Upper lobe of left lung (tissue), 6 donors: Measurements from ENCODE around the gene C16orf74. TPM values are rescaled to one million over a fixed set of nuclear protein-coding genes. Genes with fewer than 3 reads are reported as not detected.

ENCODE experiments used
- ATAC-seq, 2 donors: fragments of 200-7000 bp; cut with Tn5 transposase; one replicate each; pipeline ENCODE4 v1.9.1; 2022; ENCODE audit warnings: mild to moderate bottlenecking in 2 of 2, moderate library complexity in 2 of 2; ENCODE audit not compliant: low FRiP score in 2 of 2
- DNase-seq, 2 donors: peaks; one replicate each; pipeline ENCODE4 v3.0.0-alpha.2; 2019 to 2020
- H3K27ac ChIP-seq, 4 donors: fragments of 200-600 bp; sonication (generic); one replicate each; pipeline ENCODE4 v1.5.1; 2016 to 2019
- H3K27me3 ChIP-seq, 4 donors: fragments of 200-600 bp; sonication (generic); one replicate each; pipeline ENCODE4 v1.5.1; 2017 to 2019
- H3K36me3 ChIP-seq, 4 donors: fragments of 200-600 bp; sonication (generic); one replicate each; pipeline ENCODE4 v1.5.1; 2016 to 2019
- H3K4me1 ChIP-seq, 4 donors: fragments of 200-600 bp; sonication (generic); one replicate each; pipeline ENCODE4 v1.5.1; 2018 to 2019
- H3K4me3 ChIP-seq, 4 donors: fragments of 200-600 bp; sonication (generic); one replicate each; pipeline ENCODE4 v1.5.1; 2017 to 2019; ENCODE audit warnings: mild to moderate bottlenecking in 2 of 4, moderate library complexity in 1 of 4
- H3K9me3 ChIP-seq, 4 donors: fragments of 200-600 bp; sonication (generic); one replicate each; pipeline ENCODE4 v1.5.1; 2018 to 2019
- EP300 ChIP-seq, 4 donors: sonication (generic); formaldehyde crosslinking; IDR thresholded peaks; one replicate each; pipeline ENCODE4 v1.5.1; 2017; ENCODE audit warnings: antibody characterized with exemption in 4 of 4, control low read depth in 2 of 4
- POLR2A ChIP-seq, 4 donors: fragments of 450-650 bp; IDR thresholded peaks; one replicate each; pipeline ENCODE4 v1.5.1; 2016 to 2017; ENCODE audit warnings: antibody characterized with exemption in 4 of 4, mild to moderate bottlenecking in 2 of 4
- POLR2AphosphoS5 ChIP-seq, 2 donors: sonication (generic); formaldehyde crosslinking; IDR thresholded peaks; one replicate each; pipeline ENCODE4 v1.5.1; 2017; ENCODE audit warnings: antibody characterized with exemption in 2 of 2
- WGBS, 2 donors: methylation state at CpG; one replicate each; pipeline ENCODE4 v1.1.5; 2017 to 2018; 5-methylcytosine and 5-hydroxymethylcytosine counted together
- total RNA-seq, 6 donors: library from RNA; depleted of rRNA in 4 of 6; stranded (reverse); fragments of >200 nt in 4 of 6; gene quantifications; one replicate each; pipeline versions ENCODE4 v1.1.0 to v1.2.1, GENCODE V29; 2016 to 2021
- TF ChIP-seq, protein P1 (sequence below), 6 experiments: fragments of 450-650 bp in 4 of 6; fragments of 200-600 bp in 2 of 6; sonication (generic) in 2 of 6; IDR thresholded peaks; one replicate each; pipeline ENCODE4 v1.5.1; 2016 to 2019; ENCODE audit warnings: antibody characterized with exemption in 6 of 6
- donor health status: DM: no; HTN: no; CAD: no; lungs with moderate emphysema.
- donor health status: DM: no; HTN: yes; CAD: no; lungs with severe emphysema.

The C16orf74 gene
- total RNA-seq, 6 donors from 2014 or later = 1.2 to 6.3 (median 4.1) TPM; not detected in 1

DNA sequence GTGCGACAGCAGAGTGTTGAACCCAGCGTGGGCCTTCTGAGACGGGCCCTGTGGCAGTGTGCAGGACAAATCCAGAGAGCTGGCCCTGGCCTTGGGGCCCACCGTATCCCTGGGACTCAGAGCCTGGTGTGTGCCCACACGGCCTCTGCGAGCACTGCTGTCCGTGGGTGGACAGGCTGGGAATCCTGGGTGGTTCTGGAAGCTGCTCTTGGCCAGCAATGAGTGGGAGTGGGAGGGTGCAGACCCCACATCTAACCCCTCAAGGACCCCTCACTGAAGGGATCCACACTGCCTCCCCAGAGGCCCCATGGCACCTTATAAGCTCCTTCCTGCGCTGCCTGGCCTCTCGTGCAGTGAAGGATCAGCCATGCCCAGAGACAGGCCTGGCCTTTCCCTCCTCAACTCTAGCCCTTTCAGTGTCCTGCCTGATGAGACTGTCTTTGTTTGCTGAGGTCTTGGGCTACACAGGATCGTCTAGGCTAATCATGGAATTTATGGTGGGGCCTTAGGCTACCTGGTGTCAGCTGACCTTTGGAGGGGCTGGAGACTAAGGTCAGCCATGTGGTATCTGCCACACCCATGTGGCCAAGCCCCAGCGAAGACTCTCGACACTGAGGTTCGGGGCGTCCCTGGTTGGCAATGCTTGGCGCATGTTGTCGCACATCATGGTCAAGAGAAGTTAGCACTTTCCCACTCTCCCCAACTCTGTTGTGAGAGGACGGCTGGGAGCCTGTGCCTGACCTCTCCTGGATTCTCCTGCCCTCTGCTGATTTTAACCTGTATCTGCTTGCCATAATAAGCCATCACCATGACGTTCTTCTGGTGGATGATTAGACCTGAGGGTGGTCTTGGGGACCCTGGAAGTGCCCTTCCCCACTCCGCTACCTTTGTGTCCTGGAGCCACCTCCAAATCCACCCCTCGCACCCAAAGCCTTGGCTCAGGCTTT is 45.7 kb downstream of the C16orf74 start:
- Histone ChIP-seq H3K27me3 (no peaks in the 10 kb centered on the region), H3K4me3 (no peak overlapping the region), H3K4me1 (no peaks in the 10 kb centered on the region), H3K9me3 (no peaks in the 10 kb centered on the region), H3K27ac (no peak overlapping the region), H3K36me3 (no peaks in the 10 kb centered on the region)
- ATAC-seq = no peak
- DNase-seq = no peak
- 87 to 91% methylated on average over 13 to 16 of the region's 20 CpGs for WGBS, 2 donors
- TF ChIP-seq, protein P1, sequence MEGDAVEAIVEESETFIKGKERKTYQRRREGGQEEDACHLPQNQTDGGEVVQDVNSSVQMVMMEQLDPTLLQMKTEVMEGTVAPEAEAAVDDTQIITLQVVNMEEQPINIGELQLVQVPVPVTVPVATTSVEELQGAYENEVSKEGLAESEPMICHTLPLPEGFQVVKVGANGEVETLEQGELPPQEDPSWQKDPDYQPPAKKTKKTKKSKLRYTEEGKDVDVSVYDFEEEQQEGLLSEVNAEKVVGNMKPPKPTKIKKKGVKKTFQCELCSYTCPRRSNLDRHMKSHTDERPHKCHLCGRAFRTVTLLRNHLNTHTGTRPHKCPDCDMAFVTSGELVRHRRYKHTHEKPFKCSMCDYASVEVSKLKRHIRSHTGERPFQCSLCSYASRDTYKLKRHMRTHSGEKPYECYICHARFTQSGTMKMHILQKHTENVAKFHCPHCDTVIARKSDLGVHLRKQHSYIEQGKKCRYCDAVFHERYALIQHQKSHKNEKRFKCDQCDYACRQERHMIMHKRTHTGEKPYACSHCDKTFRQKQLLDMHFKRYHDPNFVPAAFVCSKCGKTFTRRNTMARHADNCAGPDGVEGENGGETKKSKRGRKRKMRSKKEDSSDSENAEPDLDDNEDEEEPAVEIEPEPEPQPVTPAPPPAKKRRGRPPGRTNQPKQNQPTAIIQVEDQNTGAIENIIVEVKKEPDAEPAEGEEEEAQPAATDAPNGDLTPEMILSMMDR (IDR thresholded peaks at IDR 0.05) = no peak
- TF ChIP-seq POLR2A (IDR thresholded peaks at IDR 0.05) (no peak), POLR2AphosphoS5 (IDR thresholded peaks at IDR 0.05) (no peak), EP300 (IDR thresholded peaks at IDR 0.05) (no peak)

DNA sequence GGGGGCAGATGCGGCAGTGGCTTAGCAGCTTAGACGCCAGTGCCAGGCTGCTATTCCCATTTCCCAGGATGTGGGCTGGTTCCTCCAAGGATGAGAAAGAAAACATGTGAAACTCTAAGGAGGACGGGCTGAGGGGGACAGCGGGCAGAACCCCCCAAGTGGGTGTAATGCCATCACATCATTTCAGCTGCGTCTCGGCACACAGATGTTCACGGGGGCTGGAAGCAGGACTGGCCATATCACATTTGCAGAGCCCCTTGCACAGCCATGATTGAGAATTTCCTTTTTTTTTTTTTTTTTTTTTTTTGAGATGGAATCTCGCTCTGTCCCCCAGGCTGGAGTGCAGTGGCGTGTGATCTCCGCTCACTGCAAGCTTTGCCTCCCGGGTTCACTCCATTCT is 46.9 kb downstream of the C16orf74 start:
- WGBS, 2 donors = 92 to 94% methylated on average over 11 of the region's 11 CpGs
- no peak for TF ChIP-seq POLR2AphosphoS5 (IDR thresholded peaks at IDR 0.05)
- TF ChIP-seq, protein P1 (IDR thresholded peaks at IDR 0.05) = no peak
- no peak overlapping the region for H3K4me3 ChIP-seq
- no peaks in the 10 kb centered on the region for H3K4me1 ChIP-seq
- no peaks in the 10 kb centered on the region for H3K27me3 ChIP-seq
- DNase-seq = no peak
- no peak overlapping the region for H3K27ac ChIP-seq
- ATAC-seq = no peak
- H3K9me3 ChIP-seq = no peaks in the 10 kb centered on the region
- no peaks in the 10 kb centered on the region for H3K36me3 ChIP-seq

DNA sequence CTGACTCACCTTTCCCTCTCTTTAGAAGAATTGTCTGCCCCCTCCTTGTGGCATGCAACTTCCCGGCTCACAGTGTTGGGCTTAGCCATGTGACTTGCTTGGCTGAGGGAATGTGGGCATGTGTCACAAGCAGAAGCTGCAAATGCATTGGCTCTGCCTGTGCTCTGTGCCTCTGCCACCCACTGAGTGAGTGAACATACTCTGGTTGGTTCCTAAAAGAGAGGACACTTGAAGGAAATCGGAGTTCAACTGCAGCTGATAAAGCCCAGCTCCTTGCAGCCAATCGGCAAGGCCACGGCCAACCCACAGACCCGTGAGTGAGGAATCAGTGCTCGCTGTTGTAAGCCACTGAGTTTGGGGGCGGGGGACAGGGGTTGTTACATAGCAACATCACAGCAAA is 51.3 kb downstream of the C16orf74 start:
- 57 to 64% methylated on average over 5 to 7 of the region's 7 CpGs for whole genome bisulfite sequencing, 2 donors
- H3K4me3 ChIP-seq = no peak overlapping the region
- TF ChIP-seq EP300 (IDR thresholded peaks at IDR 0.05) = no peak
- no peak for TF ChIP-seq POLR2A (IDR thresholded peaks at IDR 0.05)
- no peak for TF ChIP-seq POLR2AphosphoS5 (IDR thresholded peaks at IDR 0.05)
- TF ChIP-seq, protein P1 (IDR thresholded peaks at IDR 0.05) = no peak
- H3K4me1 ChIP-seq = no peaks in the 10 kb centered on the region
- no peak overlapping the region for H3K27ac ChIP-seq
- no peaks in the 10 kb centered on the region for H3K27me3 ChIP-seq
- no peaks in the 10 kb centered on the region for H3K9me3 ChIP-seq
- no peaks in the 10 kb centered on the region for H3K36me3 ChIP-seq
- DNase-seq = peak in 1 of 2 donors; percentile 34
- ATAC-seq = peak in 1 of 2 donors; percentile 40

DNA sequence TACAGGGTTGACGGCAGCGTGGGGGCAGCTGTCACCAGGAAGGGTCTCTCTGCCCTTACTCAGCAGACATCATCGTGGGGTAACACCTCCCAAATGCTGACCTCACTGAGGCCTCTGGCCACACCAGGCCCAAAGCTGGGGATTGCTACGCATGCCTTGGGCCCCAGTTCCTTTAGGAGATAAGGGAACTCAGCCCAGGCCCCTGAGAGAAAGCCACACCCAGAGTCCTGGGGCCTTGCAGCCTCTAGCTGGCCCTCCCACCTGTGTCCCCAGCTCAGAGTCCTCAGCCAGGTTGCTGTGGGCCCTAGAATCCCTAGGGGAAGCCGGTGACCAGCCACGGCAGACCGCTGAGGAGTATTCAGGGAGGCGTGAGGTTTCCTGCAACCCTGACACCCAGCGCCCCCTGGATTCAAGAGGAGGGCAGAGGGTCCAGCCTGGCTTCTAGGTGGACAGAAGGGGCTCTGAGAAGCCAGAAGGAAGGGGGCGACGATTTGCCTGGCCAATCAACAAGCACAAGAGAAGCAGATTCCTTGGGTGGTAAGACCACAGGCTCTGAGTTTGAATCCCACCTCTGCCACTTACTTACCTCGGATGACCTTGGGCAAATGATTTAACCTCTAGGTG is 51.8 kb downstream of the C16orf74 start:
- DNase-seq = no peak
- no peaks in the 10 kb centered on the region for H3K9me3 ChIP-seq
- no peaks in the 10 kb centered on the region for H3K36me3 ChIP-seq
- H3K4me1 ChIP-seq = no peaks in the 10 kb centered on the region
- no peak overlapping the region for H3K4me3 ChIP-seq
- H3K27me3 ChIP-seq = no peaks in the 10 kb centered on the region
- ATAC-seq = no peak
- no peak overlapping the region for H3K27ac ChIP-seq
- 81 to 83% methylated on average over 4 to 12 of the region's 12 CpGs for WGBS, 2 donors
- TF ChIP-seq POLR2A (IDR thresholded peaks at IDR 0.05) (no peak), POLR2AphosphoS5 (IDR thresholded peaks at IDR 0.05) (no peak), EP300 (IDR thresholded peaks at IDR 0.05) (no peak)
- TF ChIP-seq, protein P1 (IDR thresholded peaks at IDR 0.05) = no peak
